Uterus (tissue), 2 donors: ENCODE measurements around the gene QPCT.

Experiments
- POLR2A ChIP-seq, 2 donors: fragments of 450-650 bp; IDR thresholded peaks; one replicate each; pipeline ENCODE4 v1.6.1; 2016; ENCODE audit warnings: antibody characterized with exemption in 2 of 2, mild to moderate bottlenecking in 1 of 2, moderate library complexity in 1 of 2
- TF ChIP-seq, protein P1 (sequence below), 4 experiments: fragments of 200-600 bp in 2 of 4; fragments of 450-650 bp in 2 of 4; sonication (generic) in 2 of 4; IDR thresholded peaks; one replicate each; pipeline ENCODE4 v1.5.1; 2016 to 2019; ENCODE audit warnings: antibody characterized with exemption in 4 of 4, mild to moderate bottlenecking in 2 of 4, moderate library complexity in 1 of 4

DNA sequence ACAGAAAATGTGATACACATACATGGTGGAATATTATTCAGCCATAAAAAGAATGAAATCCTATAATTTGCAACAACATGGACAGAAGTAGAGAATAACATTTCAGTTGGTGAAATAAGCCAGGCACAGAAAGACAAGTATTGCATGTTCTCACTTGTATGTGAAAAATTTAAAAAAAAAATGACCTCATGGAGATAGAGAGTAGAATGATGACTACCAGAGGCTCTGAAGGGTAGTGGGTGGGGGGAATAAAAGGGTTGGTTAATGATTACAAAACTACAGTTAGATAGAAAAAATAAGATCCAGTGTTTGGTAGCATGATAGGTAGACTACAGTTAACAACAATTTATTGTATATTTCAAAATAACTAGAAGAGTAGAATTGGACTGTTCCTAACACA lies 44.3 kb upstream of the QPCT start:
- TF ChIP-seq, protein P1, sequence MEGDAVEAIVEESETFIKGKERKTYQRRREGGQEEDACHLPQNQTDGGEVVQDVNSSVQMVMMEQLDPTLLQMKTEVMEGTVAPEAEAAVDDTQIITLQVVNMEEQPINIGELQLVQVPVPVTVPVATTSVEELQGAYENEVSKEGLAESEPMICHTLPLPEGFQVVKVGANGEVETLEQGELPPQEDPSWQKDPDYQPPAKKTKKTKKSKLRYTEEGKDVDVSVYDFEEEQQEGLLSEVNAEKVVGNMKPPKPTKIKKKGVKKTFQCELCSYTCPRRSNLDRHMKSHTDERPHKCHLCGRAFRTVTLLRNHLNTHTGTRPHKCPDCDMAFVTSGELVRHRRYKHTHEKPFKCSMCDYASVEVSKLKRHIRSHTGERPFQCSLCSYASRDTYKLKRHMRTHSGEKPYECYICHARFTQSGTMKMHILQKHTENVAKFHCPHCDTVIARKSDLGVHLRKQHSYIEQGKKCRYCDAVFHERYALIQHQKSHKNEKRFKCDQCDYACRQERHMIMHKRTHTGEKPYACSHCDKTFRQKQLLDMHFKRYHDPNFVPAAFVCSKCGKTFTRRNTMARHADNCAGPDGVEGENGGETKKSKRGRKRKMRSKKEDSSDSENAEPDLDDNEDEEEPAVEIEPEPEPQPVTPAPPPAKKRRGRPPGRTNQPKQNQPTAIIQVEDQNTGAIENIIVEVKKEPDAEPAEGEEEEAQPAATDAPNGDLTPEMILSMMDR (IDR thresholded peaks at IDR 0.05) = no peak
- TF ChIP-seq POLR2A (IDR thresholded peaks at IDR 0.05) = no peak
